GM18951 (cell line): Measurements from ENCODE around the gene ELOVL5.
"Not testable (repeated sequence)": the region's sequence is repeated elsewhere in the genome, so short reads cannot be mapped to it uniquely, and the experiment has no call there.

Source experiments
- POLR2A ChIP-seq: IDR thresholded peaks from 4 replicates; pipeline ENCODE4 v1.6.1; 2011; ENCODE audit warnings: mild to moderate bottlenecking; ENCODE audit not compliant: insufficient read length, insufficient read depth; ENCODE audit errors: extremely low read depth
- in situ Hi-C: fragments of 300-500 bp; cut with MboI; formaldehyde crosslinking; loops from one replicate; pipeline ENCODE4 v1.12.0; 2022; ENCODE audit warnings: low sequenced_read_pairs, mixed read lengths, inconsistent platforms; ENCODE audit not compliant: unreplicated experiment

ELOVL5 gene

GRCh38 chr6:53349209-53349693, 501 bp upstream of the ELOVL5 start:
- TF ChIP-seq POLR2A, result no peak
- in situ Hi-C loops, result no loop called here

- in situ Hi-C loops, result no loop called here
- TF ChIP-seq POLR2A, result no peak
Measured at GRCh38 chr6:53347921-53348370, 804 bp downstream of the ELOVL5 start.

- in situ Hi-C loops, result no loop called here
- TF ChIP-seq POLR2A, result no peak
Measured at GRCh38 chr6:53347250-53347920, 1.4 kb downstream of the ELOVL5 start.

- in situ Hi-C loops, result not testable (repeated sequence)
Measured at GRCh38 chr6:53346049-53346448, 2.7 kb downstream of the ELOVL5 start.

GRCh38 chr6:53344969-53345368, 3.8 kb downstream of the ELOVL5 start:
- no peak for TF ChIP-seq POLR2A
- in situ Hi-C loops, result no loop called here

- in situ Hi-C loops, result no loop called here
- TF ChIP-seq POLR2A, result no peak
Measured at GRCh38 chr6:53343092-53343491, 5.7 kb downstream of the ELOVL5 start.

GRCh38 chr6:53342217-53342616, 6.5 kb downstream of the ELOVL5 start:
- in situ Hi-C loops, result no loop called here
- no peak for TF ChIP-seq POLR2A

- no peak for TF ChIP-seq POLR2A
- in situ Hi-C loops, result no loop called here
Measured at GRCh38 chr6:53340536-53340935, 8.2 kb downstream of the ELOVL5 start.

- no peak for TF ChIP-seq POLR2A
- in situ Hi-C loops, result no loop called here
Measured at GRCh38 chr6:53339424-53339823, 9.3 kb downstream of the ELOVL5 start.

GRCh38 chr6:53338304-53338703, 10.4 kb downstream of the ELOVL5 start:
- in situ Hi-C loops, result no loop called here
- TF ChIP-seq POLR2A, result no peak

- in situ Hi-C loops, result no loop called here
- TF ChIP-seq POLR2A, result no peak
Measured at GRCh38 chr6:53336070-53336469, 12.7 kb downstream of the ELOVL5 start.

GRCh38 chr6:53335224-53335994, 13.3 kb downstream of the ELOVL5 start:
- no peak for TF ChIP-seq POLR2A
- in situ Hi-C loops, result no loop called here

GRCh38 chr6:53333439-53334408, 15.0 kb downstream of the ELOVL5 start:
- in situ Hi-C loops, result no loop called here
- no peak for TF ChIP-seq POLR2A

GRCh38 chr6:53331678-53332077, 17.1 kb downstream of the ELOVL5 start:
- in situ Hi-C loops, result no loop called here

More at GRCh38 chr6:53331678-53332077, 17.1 kb downstream of the ELOVL5 start:
- no peak for TF ChIP-seq POLR2A
